Measurements from ENCODE around the gene BNC2.
A peak's percentile ranks its signal among the peaks of the same experiment; 100 is the strongest.

Gene BNC2

DNA sequence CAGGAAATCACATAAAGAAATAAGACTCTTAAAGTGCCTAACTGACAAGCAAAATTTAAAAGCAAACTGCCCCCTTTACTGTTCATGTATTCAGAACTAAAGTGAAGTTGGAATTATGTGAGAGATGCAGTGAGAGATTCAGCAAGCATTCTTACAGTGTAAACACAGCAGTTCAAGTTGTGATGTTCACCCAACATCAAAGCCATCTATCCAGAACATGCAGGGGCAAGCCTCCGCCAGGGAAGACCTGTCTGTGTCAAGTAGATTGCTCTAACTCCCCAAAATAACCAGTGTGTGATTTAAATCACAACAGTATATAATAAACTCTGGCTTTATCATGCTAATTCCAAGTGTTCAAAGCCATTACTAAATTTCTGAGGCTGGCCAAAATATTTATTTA lies 233.3 kb downstream of the BNC2 start:
- no peak for DNase-seq (ENCODE audit: low read depth in 2 of 2)

DNA sequence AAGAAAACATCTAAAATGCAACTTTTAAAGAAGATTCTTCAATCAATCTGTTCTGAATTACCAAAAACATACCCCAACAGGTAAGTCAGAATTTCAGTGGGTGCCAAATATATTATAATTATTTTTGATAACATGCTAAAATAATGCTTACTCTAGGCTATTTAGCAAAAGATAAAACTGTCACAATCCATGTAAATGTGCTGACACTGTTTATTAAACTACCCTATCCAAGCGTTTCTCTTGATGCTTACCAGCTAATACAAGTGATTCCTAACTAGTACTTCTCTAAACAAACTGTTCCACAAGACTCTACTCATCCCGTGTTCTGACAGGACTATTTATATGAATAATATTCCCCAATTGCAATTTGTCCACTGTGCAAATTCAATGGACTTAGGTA lies 236.7 kb downstream of the BNC2 start:
- DNase-seq (ENCODE audit: low read depth in 2 of 2) = no peak

DNA sequence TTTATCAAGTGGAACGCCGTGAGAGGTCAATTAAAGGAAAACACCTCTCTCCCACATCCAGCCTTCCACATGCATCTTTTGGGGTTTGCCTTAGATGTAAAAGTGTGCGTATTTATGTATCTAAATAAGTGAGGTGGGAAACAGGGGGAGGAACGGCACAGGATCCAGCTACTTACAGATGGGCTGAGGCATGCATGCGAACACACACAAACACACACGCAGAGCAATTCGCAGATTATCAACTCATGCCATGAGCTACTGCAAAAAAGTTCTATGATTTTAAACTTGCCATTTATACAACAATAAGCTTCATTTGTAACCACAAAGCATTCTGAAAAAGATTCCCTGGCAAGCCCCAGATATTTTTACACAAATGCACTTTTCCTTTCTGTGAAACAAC lies 242.1 kb downstream of the BNC2 start:
- peak in 1 of 2 experiments; percentile 29 for DNase-seq (ENCODE audit: low read depth in 2 of 2)

DNA sequence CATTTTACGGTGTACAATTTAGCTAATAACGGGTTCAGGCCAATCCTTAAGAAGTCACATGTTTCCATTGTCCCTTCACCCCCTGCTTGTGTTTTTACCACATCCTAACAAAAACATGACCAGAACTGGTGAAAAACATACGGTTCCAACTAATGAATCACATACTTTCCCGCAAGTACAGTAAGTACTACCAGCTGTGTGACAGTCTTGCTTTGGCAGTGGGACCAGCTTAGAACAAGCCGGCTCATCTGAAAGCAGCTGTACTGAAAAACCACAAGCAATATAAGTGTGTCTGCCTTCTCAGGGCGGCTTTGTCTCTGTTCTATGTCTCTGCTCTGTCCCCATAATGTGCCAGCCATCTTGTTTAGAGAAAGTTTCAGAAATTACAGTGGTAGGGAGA lies 242.5 kb downstream of the BNC2 start:
- peak; percentile 94 for DNase-seq (ENCODE audit: low read depth in 2 of 2)

DNA sequence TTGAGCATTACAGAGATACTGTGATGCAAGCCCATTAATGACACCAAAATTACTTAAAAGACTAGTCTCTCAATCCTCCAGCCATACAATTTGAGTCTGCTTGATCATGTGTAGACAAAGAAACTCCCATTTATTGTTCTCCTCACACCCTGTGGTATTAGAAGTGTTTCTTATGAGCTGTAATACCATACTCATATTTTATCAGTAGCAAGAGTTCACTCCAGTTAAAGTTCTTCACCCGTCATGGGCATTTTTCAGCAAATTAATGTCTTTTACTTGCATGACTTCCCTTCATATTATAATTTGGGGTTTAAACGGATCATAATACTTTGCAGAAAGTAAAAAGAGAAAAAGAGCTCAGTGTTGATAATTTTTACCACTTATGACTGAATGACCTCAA lies 242.9 kb downstream of the BNC2 start:
- DNase-seq (ENCODE audit: low read depth in 2 of 2) = no peak

DNA sequence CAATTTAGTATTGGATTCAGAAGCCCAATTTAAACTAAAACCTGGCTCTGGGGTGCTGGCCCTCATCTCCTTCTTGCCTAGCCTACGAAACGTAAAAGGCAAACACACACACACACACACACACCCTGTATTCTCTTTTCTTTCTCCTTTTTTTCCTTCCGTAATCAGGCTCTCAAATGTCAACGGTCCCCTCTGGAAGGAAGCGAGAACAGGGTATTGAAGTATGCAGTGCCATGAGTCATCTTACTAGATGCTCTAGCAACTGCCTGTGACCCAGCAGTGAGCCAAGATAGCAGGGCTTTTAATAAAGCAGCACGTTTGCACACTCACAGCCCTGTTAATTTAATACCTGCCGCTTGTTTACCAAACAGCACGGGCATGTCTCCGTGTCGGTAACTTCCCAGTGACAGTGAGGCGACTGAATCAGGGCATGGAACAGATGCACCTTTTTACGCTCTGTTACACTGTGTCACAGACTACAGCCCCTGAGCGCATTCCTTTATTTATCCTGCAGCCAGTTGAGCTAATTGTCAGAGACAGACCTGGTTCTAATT lies 243.8 kb downstream of the BNC2 start:
- DNase-seq (ENCODE audit: low read depth in 2 of 2) = peak; percentile 59 to 60

DNA sequence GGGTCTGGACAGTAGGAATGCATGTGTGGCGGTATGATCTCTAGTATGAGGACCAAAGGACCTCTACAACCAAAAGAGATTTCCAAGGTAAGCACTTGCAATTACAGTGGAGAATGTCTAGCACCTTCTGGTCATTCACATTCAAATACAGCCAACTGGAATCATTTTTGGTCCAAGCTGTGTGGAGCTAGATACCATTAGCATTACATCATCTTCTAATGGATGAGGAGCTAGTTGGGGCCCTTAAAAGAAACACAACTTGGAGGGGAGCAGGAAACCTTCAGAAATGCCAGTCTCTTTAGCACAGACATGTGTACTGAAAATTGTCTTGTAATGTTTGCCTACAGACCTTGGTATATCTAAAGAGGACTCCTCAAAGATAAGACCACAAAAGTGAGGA lies 244.7 kb downstream of the BNC2 start:
- DNase-seq (ENCODE audit: low read depth in 2 of 2) = peak in 1 of 2 experiments; percentile 22

DNA sequence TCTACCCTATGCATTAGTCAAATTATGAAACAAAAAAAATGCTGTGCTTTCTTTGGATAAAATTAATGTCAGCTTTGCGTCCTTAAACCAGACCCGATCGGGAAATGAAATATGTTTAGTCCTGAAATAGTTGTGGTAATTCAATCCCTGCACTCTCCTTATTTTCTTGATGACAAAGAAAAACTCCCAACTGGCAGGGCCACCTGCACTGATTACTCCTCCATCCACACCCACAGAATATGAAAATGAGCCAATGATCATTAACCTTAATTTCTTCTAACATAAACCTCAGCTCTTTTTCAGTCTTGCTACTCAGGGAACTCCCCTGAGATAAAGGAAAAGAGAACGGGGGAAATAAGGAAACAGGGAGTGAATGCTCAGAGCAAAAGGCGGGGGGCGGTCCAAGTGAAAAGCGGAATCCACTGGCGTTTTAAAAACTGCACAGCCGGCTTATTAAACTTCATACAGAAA lies 245.3 kb downstream of the BNC2 start:
- no peak for DNase-seq (ENCODE audit: low read depth in 2 of 2)

DNA sequence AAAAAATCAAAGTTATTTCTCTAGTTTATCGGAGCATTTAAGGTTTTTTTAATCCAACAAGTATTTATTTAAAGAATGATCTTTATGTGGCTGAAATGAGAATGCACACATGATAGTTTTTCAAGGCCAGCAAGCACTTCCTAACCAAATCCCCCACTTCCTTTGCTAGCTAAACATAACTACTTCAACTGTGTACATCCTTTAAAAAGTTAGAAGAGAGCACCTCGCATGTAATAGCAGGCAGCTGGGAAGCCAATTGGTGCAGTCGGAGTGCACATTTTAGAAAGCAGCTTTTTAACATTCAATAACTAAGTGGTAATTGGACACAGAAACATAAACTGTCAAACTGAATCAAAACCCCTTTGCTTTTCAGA lies 245.7 kb downstream of the BNC2 start:
- DNase-seq (ENCODE audit: low read depth in 2 of 2) = no peak

DNA sequence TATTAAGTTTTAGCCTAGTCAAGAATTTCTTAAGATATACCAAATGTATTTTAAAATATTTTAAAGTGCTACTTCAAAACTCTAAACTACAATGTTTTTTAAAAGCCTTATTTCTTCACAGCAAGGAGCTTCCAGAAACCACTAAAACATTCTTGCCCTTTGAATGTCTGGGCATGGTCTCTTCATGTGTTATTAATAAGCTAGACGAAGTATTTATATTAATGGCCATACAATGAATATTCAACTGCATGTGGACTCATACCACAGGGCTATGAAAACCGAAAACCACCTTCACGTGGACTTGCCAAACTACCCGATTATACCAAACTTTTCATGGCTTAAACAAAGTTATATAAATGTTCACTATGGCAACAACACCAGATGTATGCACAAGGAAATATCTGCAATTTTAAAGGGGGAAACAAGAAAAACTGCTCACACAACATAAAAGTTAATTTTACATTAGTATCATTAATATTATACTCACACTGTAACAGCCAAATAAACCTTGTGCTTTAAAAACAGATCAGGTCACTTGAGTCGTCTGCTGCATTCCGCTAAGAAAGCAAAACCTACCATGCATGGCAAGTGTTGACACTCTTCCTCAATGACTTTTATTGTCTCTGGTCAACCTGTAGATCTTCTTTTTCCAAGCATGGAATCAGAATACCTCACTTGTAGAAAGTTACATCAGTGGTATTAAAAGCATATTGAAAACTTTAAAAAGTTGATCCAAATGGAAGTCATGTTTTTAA lies 246.3 kb downstream of the BNC2 start:
- DNase-seq (ENCODE audit: low read depth in 2 of 2) = no peak

DNA sequence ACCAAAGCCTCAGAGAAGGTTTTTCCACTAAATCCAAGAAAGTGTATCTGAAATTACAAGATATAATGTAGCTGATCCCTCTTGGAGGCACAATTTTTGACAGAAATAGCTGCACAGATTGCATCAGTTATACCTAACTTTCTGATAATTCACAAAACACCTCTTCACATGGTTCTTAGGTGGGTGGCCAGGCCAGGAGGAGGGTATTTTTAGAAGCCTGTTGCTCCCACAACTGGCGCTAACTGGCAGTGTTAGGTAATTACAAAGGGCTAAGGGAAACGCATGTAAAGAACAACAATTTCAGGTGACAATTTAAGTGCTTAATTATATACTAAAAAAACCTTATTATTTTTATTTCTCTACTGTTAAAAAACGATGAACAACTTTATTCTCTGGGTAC lies 247.9 kb downstream of the BNC2 start:
- no peak for DNase-seq (ENCODE audit: low read depth in 2 of 2)

DNA sequence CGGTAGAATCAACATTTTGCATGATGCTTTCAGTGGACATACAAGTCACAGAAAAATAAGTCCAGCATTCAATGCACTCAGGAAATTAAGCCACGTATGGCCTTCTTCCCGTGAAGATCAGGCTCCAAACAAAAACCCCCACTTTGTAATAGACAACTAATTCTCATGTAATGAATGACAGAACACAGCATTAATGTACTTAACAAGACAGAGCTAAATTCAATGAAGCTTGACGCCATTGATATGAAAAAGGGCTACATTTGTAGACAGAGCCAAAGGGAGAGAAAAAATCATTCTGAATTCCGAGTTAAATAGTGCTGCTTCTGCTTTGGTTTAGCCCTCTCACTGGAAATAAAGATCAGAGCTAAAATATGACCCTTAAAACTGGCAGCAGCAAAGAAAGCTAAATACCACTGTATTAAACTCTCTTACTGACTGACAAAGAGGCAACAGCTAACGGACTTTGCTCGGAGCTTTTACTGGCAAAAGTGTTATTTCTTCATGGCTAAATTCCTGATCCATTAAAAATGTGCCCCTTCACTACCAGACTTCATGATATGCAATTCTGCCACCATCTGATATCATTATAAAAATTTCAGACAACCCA lies 250.5 kb downstream of the BNC2 start:
- DNase-seq (ENCODE audit: low read depth in 2 of 2) = no peak

DNA sequence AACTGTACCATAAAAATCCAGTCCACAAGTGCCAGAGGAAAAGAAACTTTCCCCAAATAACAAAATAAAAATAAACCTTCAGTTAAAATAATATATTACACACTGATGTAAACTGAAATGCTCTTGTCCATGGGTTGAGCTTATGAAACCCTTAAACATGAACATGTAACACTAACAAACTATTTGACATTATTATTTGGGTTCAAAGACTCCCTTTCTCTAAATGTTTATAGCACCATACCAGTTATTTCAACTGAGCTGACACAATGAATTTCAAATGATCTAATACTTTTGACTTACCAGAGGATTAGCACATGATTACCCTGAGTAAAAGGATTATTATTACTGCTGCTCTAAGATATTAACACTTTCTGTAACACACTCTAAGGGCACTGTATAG lies 251.1 kb downstream of the BNC2 start:
- DNase-seq (ENCODE audit: low read depth in 2 of 2) = no peak

DNA sequence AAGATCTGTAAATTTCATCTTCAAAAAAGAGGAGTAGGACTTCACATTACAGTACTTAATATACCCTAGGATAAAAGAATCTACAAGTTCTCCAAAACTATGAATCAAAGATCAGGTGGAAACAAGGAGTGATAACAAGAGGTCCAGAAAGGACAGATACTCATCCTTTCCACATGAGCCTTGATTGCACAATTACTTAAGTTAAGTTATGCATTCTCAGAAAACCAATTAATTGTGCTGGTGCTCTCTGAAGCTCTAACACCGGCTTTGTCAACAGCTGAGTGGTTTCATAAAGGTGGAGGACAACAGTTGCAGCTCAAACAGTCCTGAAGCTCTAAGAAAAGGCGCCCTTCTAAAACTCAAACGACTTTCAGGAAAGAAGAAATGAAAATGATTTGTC lies 251.9 kb downstream of the BNC2 start:
- no peak for DNase-seq (ENCODE audit: low read depth in 2 of 2)

DNA sequence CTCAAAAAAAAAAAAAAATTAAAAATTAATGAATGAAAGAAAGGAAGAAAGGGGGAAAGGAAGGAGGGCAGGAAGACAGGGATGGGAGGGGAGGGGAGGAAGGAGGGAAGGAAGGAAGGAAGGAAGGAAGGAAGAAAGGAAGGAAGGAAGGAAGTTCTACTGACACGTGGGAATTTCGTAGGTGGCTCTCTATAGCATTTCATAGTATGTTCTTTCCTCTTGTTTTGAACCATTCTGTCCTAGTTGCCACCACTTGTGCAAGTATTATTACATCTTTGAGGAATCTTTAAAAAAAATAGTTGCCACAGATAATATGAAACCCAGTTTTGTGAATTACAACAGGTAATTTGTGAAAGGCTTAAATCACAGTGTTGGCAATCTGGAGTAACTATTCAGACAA lies 253.8 kb downstream of the BNC2 start:
- DNase-seq (ENCODE audit: low read depth in 2 of 2) = no peak

DNA sequence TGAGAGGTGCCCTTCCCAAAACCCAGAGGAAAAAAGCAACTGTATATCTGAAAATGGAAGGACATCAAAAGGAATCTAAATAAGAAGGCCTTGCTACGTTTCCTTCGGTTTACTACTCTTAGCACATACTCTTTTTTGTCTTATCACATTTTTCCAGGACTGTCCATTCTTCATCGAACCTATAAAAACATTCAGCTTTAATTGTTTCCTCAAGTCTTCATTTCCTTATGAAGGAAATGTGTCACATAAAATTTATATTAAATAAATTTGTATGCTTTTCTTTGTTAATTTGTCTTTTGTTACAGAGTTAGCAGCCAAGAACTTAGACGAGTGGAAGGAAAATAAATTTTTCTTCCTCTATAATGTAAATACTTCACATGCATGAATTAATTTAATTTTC lies 255.0 kb downstream of the BNC2 start:
- no peak for DNase-seq (ENCODE audit: low read depth in 2 of 2)

DNA sequence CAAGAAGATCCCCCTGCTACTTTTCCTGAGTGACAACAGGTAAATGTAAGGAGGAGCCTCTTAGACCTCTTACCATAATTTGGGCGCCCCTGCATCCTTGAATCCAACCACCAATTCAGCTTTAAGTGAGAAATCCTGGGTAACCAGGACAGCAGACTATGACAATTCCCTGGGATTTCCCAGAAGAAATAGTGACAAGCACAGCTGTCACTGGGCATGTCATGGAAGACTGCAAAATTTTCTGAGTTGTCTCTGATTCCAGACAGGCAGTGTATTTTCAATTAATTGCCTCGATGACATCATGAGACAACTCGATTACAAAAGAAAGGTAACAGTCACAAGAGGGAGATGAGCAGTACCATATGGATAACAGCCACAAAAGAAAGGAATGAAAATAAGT lies 256.9 kb downstream of the BNC2 start:
- no peak for DNase-seq (ENCODE audit: low read depth in 2 of 2)

DNA sequence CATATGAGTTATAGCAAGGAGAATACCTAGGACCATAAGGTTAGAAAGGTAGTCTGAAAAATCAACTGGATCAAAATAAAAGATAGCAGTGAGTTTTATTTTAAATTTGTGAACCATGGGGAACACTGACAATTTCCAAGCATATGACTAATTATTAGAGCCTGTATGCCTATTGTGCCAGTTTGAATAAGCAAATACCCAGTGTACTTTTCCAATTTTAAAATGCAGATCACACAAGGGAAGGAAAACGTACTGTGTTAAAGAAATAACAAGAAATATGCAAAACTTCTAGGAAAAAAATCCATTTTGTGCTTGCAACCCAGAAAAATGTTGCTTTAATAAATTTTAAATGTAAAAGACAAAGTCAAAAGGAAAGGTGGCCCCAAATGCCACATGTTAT lies 257.4 kb downstream of the BNC2 start:
- no peak for DNase-seq (ENCODE audit: low read depth in 2 of 2)

DNA sequence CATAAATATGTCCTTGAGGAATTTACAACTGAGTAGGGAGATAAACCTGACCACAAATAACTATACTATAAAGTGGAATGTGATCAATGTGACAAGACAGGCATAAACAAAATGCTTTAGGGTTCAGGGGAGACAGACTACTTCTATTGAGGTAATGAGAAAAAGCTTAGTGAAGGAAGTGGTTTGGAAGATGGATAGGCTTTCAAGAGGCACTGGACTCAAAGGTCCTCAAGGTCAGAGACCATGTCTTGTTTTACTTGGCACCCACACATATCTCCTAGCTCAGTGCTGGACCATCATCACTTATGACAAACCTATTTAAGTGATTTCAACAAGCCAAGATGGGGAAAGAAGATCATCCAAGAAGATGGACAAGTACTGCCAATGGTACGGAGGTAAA lies 257.8 kb downstream of the BNC2 start:
- no peak for DNase-seq (ENCODE audit: low read depth in 2 of 2)

DNA sequence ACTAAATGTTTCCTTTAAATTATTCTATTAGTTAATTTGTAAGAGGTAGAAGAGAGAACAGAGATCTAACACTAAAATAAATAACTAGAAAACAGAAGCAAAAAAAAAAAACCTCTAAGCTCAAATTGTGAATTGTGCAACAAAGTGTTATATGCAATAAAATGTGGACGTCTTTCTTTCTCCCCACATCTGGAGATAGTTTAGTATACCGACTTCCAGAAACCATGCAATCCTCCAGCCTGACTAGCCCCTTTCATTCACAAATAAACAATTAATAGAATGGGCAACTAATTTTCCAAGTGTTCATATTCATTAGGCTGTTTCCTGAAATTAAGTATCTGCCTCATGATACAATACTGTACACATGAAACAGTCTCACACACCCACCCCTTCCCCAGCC lies 258.5 kb downstream of the BNC2 start:
- peak; percentile 77 to 79 for DNase-seq (ENCODE audit: low read depth in 2 of 2)

DNA sequence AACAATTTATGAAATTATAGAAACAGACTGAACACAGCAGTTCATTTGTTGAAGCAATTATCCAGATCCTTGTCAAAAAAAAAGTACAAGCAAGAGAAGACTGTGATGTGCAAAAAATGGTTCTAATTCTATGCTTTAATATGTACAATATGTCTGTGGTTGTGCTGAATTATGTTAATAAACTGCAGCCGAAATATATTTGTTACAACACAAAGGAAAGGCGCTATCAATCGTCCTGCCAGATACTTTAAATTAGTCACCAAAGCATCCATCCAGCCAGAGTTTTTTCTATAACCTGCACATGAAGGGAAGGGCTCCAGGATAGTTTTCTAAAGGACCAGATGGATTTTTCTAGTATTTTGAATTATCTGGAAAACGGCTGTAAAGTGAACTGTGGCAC lies 259.5 kb downstream of the BNC2 start:
- DNase-seq (ENCODE audit: low read depth in 2 of 2) = peak; percentile 82 to 84

DNA sequence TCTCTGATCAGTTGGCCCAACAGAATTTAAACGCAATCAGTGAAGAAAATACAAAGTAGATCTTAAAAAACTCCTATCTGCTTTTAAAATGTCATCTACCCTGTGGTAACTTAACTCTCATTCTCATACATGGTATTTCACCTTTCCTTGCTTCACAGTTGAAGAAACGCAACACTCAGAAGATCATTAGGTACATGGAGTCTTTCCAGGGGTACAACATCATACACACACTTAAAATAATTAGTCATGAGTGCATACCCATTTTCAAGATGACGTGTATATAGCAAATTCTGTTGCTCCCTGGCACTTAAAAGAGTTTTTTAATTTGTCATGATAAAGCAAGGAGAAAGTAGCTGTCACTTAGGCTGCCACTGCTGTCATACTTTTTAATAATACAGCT lies 259.9 kb downstream of the BNC2 start:
- DNase-seq (ENCODE audit: low read depth in 2 of 2) = no peak

DNA sequence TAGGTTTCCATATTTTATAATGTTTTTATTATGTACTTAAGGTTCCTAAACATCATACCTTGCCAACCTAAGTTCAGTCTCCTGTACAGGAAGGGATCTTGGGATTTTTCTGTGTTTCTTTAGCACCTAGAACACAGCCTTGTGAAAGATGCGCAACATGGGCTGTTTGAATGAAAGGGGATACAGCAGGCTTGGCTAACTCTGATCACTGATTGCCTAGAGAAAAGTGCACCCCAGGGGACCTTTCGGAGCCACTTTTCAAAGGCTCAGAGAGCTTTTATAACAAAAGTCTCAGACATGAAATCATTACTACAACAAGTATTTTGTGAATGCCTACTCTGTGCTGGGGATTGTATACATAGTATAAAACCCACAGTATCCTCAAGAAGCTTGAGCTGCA lies 261.6 kb downstream of the BNC2 start:
- DNase-seq (ENCODE audit: low read depth in 2 of 2) = no peak

All from fibroblast of skin of left quadriceps (primary cell).